Measurements from ENCODE around the gene TMEM108.

TMEM108 gene

GRCh38 chr3:133442518-133442917 lies 404.3 kb downstream of the TMEM108 start:
- DNase-seq (ENCODE audit: insufficient read length, low spot score), result no peak
- FAIRE-seq, result no peak

GRCh38 chr3:133443649-133444422 lies 405.6 kb downstream of the TMEM108 start:
- FAIRE-seq (peak; percentile 69), DNase-seq (ENCODE audit: insufficient read length, low spot score) (no peak)

- FAIRE-seq, result no peak
- DNase-seq (ENCODE audit: insufficient read length, low spot score), result no peak
Measured at GRCh38 chr3:133444423-133444774, 406.2 kb downstream of the TMEM108 start.

- DNase-seq (ENCODE audit: insufficient read length, low spot score) (no peak), FAIRE-seq (no peak)
Measured at GRCh38 chr3:133445108-133445507, 406.9 kb downstream of the TMEM108 start.

Data from HTR-8/SVneo (cell line).